Bronchial epithelial cell (primary cell): ENCODE data around the gene SHB. TPM values are rescaled to one million over a fixed set of nuclear protein-coding genes. Genes with fewer than 3 reads are reported as not detected.

Source experiments
- DNase-seq: peaks from one replicate; pipeline ENCODE4 v3.0.0-alpha.2; 2010; ENCODE audit warnings: low read depth
- FAIRE-seq: peaks from 2 replicates; lab custom pipeline; 2011; peaks lifted over from hg19 to GRCh38; lab: Jason Lieb, UNC
- H3K27me3 ChIP-seq: 2 replicates; pipeline ENCODE4 v1.5.1; 2011; ENCODE audit warnings: low read length; ENCODE audit not compliant: control insufficient read depth, insufficient read depth
- H3K36me3 ChIP-seq: 2 replicates; pipeline ENCODE4 v1.5.1; 2011; ENCODE audit warnings: low read length; ENCODE audit not compliant: control insufficient read depth, insufficient read depth
- H3K4me3 ChIP-seq: 2 replicates; pipeline ENCODE4 v1.5.1; 2011; ENCODE audit warnings: mild to moderate bottlenecking, low read depth, low read length, control low read depth
- CTCF ChIP-seq: IDR thresholded peaks from 2 replicates; pipeline ENCODE4 v1.5.1; 2011; ENCODE audit warnings: mild to moderate bottlenecking, moderate library complexity, low read length, control low read depth, inconsistent platforms; ENCODE audit not compliant: insufficient read depth, severe bottlenecking
- total RNA-seq: library from RNA; depleted of rRNA; stranded (reverse); fragments of >200 nt; gene quantifications from 2 replicates; pipeline ENCODE4 v1.2.1, GENCODE V29; 2014

The SHB gene
- total RNA-seq, 1 donor from 2014 or later: 14.5 TPM

GRCh38 chr9:38092200-38092524, 23.1 kb upstream of the SHB start:
- Histone ChIP-seq H3K36me3 (no peaks in the 10 kb centered on the region), H3K27me3 (no peaks in the 10 kb centered on the region), H3K4me3 (no peak overlapping the region)
- FAIRE-seq: no peak
- TF ChIP-seq CTCF: no peak
- DNase-seq: no peak

- FAIRE-seq: no peak
- no peak for DNase-seq
- H3K4me3 ChIP-seq: no peak overlapping the region
- no peaks in the 10 kb centered on the region for H3K27me3 ChIP-seq
- no peak for TF ChIP-seq CTCF
- no peaks in the 10 kb centered on the region for H3K36me3 ChIP-seq
Measured at GRCh38 chr9:38091310-38092199, 22.5 kb upstream of the SHB start.

- TF ChIP-seq CTCF: no peak
- H3K36me3 ChIP-seq: no peaks in the 10 kb centered on the region
- DNase-seq (no peak), FAIRE-seq (no peak)
- H3K4me3 ChIP-seq: no peak overlapping the region
- H3K27me3 ChIP-seq: no peaks in the 10 kb centered on the region
Measured at GRCh38 chr9:38090170-38090569, 21.1 kb upstream of the SHB start.

- TF ChIP-seq CTCF: no peak
- FAIRE-seq: no peak
- DNase-seq: no peak
- no peak overlapping the region for H3K4me3 ChIP-seq
- no peaks in the 10 kb centered on the region for H3K36me3 ChIP-seq
- no peaks in the 10 kb centered on the region for H3K27me3 ChIP-seq
Measured at GRCh38 chr9:38089387-38090165, 20.5 kb upstream of the SHB start.

- Histone ChIP-seq H3K36me3 (no peaks in the 10 kb centered on the region), H3K4me3 (no peak overlapping the region), H3K27me3 (no peaks in the 10 kb centered on the region)
- FAIRE-seq: peak; percentile 93
- TF ChIP-seq CTCF: peak; percentile 97
- peak; percentile 32 for DNase-seq
Measured at GRCh38 chr9:38088006-38088925, 19.2 kb upstream of the SHB start.
